ENCODE results near the gene POLR1A. TPM values are rescaled to one million over a fixed set of nuclear protein-coding genes. Genes with fewer than 3 reads are reported as not detected.

POLR1A gene
- total RNA-seq, 1 donor, result 17.4 TPM

DNA sequence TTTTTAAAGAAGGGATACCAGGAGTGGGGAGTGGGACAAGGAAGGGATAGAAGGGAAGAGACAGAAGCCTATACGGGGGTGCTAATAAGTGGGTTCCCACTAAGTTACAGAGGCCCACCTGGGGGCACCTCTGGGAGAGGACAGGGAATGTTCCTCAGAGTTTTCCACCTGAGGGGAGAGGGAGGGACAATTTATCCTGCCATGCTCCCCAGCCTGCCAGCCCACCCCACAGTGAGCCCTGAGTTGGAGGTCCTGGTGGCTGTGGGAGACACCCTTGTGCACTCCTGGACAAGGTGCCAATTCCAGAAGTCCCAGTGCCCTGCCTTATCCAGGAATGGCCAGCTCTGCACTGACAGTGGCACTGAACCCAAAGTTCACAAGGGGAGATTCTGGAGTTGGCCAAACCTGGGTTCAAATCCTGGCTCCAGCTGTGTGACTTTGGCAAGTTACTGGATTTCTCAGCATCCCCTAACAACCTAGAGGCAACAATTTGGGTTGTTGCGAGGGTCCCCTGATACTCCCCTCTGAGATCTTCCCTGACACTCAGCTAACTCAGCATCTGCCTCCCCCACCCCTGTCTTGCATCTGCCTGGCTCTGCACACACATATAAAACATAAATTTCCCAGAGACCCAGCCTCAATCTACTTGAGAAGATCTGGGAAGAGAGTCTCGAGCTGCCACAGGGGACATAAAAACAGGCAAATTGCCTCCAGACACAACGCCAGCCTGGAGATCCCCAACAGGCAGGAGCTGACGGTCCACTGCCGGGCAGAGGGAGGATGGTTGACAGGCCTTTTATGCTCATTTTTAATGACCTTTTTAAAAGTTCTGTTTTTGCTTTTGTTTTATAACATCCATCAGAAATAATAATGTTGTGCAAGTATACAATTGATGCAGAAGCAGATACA is 118.2 kb downstream of the POLR1A start:
- Histone ChIP-seq H3K27me3 (ENCODE audit: insufficient read depth, low read length) (no peaks in the 10 kb centered on the region), H4K20me1 (ENCODE audit: insufficient read depth, low read length) (no peaks in the 10 kb centered on the region), H3K27ac (ENCODE audit: low read depth, low read length) (no peak overlapping the region), H3K4me3 (ENCODE audit: insufficient read depth, low read length) (no peak overlapping the region), H3K36me3 (ENCODE audit: insufficient read depth, low read length) (no peaks in the 10 kb centered on the region), H3K4me2 (ENCODE audit: insufficient read depth, low read length) (no peak overlapping the region), H3K79me2 (ENCODE audit: insufficient read depth, low read length) (no peaks in the 10 kb centered on the region), H2AFZ (ENCODE audit: low read length) (no peak overlapping the region), H3K9me3 (ENCODE audit: low read depth, low read length) (no peaks in the 10 kb centered on the region), H3K4me1 (ENCODE audit: insufficient read depth, low read length) (no peaks in the 10 kb centered on the region)
- TF ChIP-seq, protein P1, sequence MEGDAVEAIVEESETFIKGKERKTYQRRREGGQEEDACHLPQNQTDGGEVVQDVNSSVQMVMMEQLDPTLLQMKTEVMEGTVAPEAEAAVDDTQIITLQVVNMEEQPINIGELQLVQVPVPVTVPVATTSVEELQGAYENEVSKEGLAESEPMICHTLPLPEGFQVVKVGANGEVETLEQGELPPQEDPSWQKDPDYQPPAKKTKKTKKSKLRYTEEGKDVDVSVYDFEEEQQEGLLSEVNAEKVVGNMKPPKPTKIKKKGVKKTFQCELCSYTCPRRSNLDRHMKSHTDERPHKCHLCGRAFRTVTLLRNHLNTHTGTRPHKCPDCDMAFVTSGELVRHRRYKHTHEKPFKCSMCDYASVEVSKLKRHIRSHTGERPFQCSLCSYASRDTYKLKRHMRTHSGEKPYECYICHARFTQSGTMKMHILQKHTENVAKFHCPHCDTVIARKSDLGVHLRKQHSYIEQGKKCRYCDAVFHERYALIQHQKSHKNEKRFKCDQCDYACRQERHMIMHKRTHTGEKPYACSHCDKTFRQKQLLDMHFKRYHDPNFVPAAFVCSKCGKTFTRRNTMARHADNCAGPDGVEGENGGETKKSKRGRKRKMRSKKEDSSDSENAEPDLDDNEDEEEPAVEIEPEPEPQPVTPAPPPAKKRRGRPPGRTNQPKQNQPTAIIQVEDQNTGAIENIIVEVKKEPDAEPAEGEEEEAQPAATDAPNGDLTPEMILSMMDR (IDR thresholded peaks at IDR 0.05; ENCODE audit: extremely low read depth, low read depth, low read length), result no peak
- no peak for DNase-seq (ENCODE audit: insufficient read length, low spot score, missing footprints)

DNA sequence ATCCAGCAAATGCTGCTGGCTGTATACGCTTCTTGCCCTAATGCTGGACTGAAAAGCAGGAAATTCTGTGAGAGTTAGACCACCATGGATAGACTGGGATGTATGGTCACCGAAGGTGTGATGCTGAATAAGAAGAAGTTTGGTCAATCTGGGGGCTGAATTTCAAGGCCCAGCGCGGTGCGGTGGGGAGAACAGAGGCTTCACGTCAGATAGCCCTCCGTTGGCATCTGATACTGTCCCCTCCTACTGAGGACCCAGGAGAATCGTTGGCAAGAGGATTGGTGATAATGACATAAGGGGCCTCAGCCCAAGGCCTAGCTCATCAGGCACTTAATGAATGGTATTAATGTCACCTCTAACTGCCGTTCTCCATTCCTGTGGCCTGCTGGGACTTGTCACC is 119.6 kb downstream of the POLR1A start:
- H3K36me3 ChIP-seq (ENCODE audit: insufficient read depth, low read length), result no peaks in the 10 kb centered on the region
- no peaks in the 10 kb centered on the region for H3K4me1 ChIP-seq (ENCODE audit: insufficient read depth, low read length)
- H3K27me3 ChIP-seq (ENCODE audit: insufficient read depth, low read length), result no peaks in the 10 kb centered on the region
- H3K4me3 ChIP-seq (ENCODE audit: insufficient read depth, low read length), result no peak overlapping the region
- H4K20me1 ChIP-seq (ENCODE audit: insufficient read depth, low read length), result no peaks in the 10 kb centered on the region
- H3K4me2 ChIP-seq (ENCODE audit: insufficient read depth, low read length), result no peak overlapping the region
- H3K27ac ChIP-seq (ENCODE audit: low read depth, low read length), result no peak overlapping the region
- TF ChIP-seq, protein P1 (IDR thresholded peaks at IDR 0.05; ENCODE audit: extremely low read depth, low read depth, low read length), result no peak
- H2AFZ ChIP-seq (ENCODE audit: low read length), result no peak overlapping the region
- no peaks in the 10 kb centered on the region for H3K9me3 ChIP-seq (ENCODE audit: low read depth, low read length)
- DNase-seq (ENCODE audit: insufficient read length, low spot score, missing footprints), result no peak
- no peaks in the 10 kb centered on the region for H3K79me2 ChIP-seq (ENCODE audit: insufficient read depth, low read length)

DNA sequence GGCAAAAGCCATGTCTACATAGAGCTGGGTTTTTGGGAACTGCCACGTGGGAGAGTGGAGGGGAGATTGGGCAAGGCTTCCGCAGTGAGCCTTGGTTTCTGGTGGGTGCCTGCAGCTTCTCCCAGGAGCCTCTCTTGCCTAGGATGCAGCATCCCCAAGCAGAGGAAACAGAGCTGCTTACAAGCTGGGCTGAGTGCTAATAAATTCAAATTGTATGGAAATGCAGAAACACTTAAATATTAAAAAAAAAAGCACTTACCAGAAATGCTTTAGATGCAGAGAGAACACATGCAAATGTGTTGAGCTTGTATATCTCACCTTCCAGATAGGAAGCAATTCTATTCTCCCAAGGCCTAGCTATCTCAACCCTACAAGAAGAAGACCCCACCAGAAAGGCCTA is 120.9 kb downstream of the POLR1A start:
- Histone ChIP-seq H3K4me1 (ENCODE audit: insufficient read depth, low read length) (no peaks in the 10 kb centered on the region), H3K27ac (ENCODE audit: low read depth, low read length) (no peak overlapping the region), H3K4me3 (ENCODE audit: insufficient read depth, low read length) (no peak overlapping the region), H4K20me1 (ENCODE audit: insufficient read depth, low read length) (no peaks in the 10 kb centered on the region), H3K9me3 (ENCODE audit: low read depth, low read length) (no peaks in the 10 kb centered on the region), H3K36me3 (ENCODE audit: insufficient read depth, low read length) (no peaks in the 10 kb centered on the region), H3K27me3 (ENCODE audit: insufficient read depth, low read length) (no peaks in the 10 kb centered on the region), H3K4me2 (ENCODE audit: insufficient read depth, low read length) (no peak overlapping the region), H2AFZ (ENCODE audit: low read length) (no peak overlapping the region), H3K79me2 (ENCODE audit: insufficient read depth, low read length) (no peaks in the 10 kb centered on the region)
- no peak for DNase-seq (ENCODE audit: insufficient read length, low spot score, missing footprints)
- TF ChIP-seq, protein P1 (IDR thresholded peaks at IDR 0.05; ENCODE audit: extremely low read depth, low read depth, low read length), result no peak

DNA sequence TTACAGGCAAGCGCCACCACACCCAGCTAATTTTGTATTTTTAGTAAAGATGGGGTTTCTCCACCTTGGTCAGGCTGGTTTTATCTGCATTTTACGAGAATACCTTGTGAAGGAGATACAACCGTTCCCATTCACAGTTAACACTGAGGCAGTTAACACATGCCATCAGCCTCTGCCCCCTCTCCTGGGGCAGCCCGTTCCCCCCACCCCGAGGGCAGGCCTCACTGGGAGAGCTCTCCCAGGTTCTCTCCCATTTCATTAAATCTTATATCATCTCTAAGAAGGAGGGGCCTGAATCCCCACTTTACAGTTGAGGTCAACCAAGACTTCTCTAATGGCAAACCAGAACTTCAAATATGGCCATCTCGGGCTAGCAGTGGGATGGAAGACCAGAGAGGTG is 121.9 kb downstream of the POLR1A start:
- Histone ChIP-seq H3K27me3 (ENCODE audit: insufficient read depth, low read length) (peaks cover 3% of the 10 kb centered on the region), H4K20me1 (ENCODE audit: insufficient read depth, low read length) (no peaks in the 10 kb centered on the region), H3K79me2 (ENCODE audit: insufficient read depth, low read length) (no peaks in the 10 kb centered on the region), H3K36me3 (ENCODE audit: insufficient read depth, low read length) (no peaks in the 10 kb centered on the region), H3K4me3 (ENCODE audit: insufficient read depth, low read length) (no peak overlapping the region), H3K4me2 (ENCODE audit: insufficient read depth, low read length) (no peak overlapping the region), H3K27ac (ENCODE audit: low read depth, low read length) (no peak overlapping the region), H3K9me3 (ENCODE audit: low read depth, low read length) (no peaks in the 10 kb centered on the region), H2AFZ (ENCODE audit: low read length) (no peak overlapping the region), H3K4me1 (ENCODE audit: insufficient read depth, low read length) (no peaks in the 10 kb centered on the region)
- no peak for DNase-seq (ENCODE audit: insufficient read length, low spot score, missing footprints)
- TF ChIP-seq, protein P1 (IDR thresholded peaks at IDR 0.05; ENCODE audit: extremely low read depth, low read depth, low read length), result no peak
